CD4-positive, alpha-beta T cell (primary cell): ENCODE data around the gene TCEA2. TPM values are rescaled to one million over a fixed set of nuclear protein-coding genes. Genes with fewer than 3 reads are reported as not detected.
A peak's percentile ranks its signal among the peaks of the same experiment; 100 is the strongest.

ENCODE experiments used
- ATAC-seq: fragments of 200-7000 bp; cut with Tn5 transposase; one replicate; pipeline ENCODE4 v1.10.0; 2022; ENCODE audit warnings: mild to moderate bottlenecking; ENCODE audit not compliant: poor library complexity
- CTCF ChIA-PET: fragments of 350-600 bp; sonication (Branson Sonifier 250); formaldehyde crosslinking; loops from one replicate; lab custom pipeline; 2021; ENCODE audit warnings: antibody characterized with exemption, inconsistent platforms; lab: Charles Lee
- POLR2A ChIA-PET: fragments of 350-600 bp; sonication (Branson Sonifier 250); formaldehyde crosslinking; loops from one replicate; lab custom pipeline; 2021; ENCODE audit warnings: antibody characterized with exemption, inconsistent platforms; lab: Charles Lee
- DNase-seq, 14 experiments: peaks; one replicate each; pipeline ENCODE4 v3.0.0-alpha.2; 2013 to 2020; ENCODE audit warnings: mixed read lengths in 2 of 14
- H3K27ac ChIP-seq, 2 donors: one replicate each; pipeline versions ENCODE4 v1.5.1 to v1.7.0; 2013; ENCODE audit warnings: low read length in 2 of 2, low read depth in 1 of 2, mild to moderate bottlenecking in 1 of 2
- H3K27me3 ChIP-seq, 2 experiments: 1 replicate in 1 of 2; 2 replicates in 1 of 2; pipeline versions ENCODE4 v1.6.1 to v1.7.0; 2013; ENCODE audit warnings: low read length in 2 of 2, control low read depth in 1 of 2, mild to moderate bottlenecking in 1 of 2, moderate library complexity in 1 of 2; ENCODE audit not compliant: insufficient read depth in 2 of 2, control insufficient read depth in 1 of 2
- H3K36me3 ChIP-seq: one replicate; pipeline ENCODE4 v1.6.1; 2013; ENCODE audit warnings: low read length, control low read depth; ENCODE audit not compliant: insufficient read depth
- H3K4me1 ChIP-seq: one replicate; pipeline ENCODE4 v1.6.1; 2013; ENCODE audit warnings: low read length, control low read depth; ENCODE audit not compliant: insufficient read depth
- H3K4me3 ChIP-seq: one replicate; pipeline ENCODE4 v1.5.1; 2013; ENCODE audit warnings: mild to moderate bottlenecking, low read length, moderate library complexity
- H3K9me3 ChIP-seq, 2 experiments: 1 replicate in 1 of 2; 2 replicates in 1 of 2; pipeline versions ENCODE4 v1.6.1 to v1.7.0; 2013; ENCODE audit warnings: low read length in 2 of 2, mild to moderate bottlenecking in 2 of 2, control low read depth in 1 of 2, moderate library complexity in 1 of 2; ENCODE audit not compliant: control insufficient read depth in 1 of 2, insufficient read depth in 1 of 2
- H3K27ac Mint-ChIP-seq: one replicate; pipeline ENCODE4 v1.8.0; 2020; ENCODE audit warnings: mixed read lengths
- H3K27me3 Mint-ChIP-seq: one replicate; pipeline ENCODE4 v1.8.0; 2021; ENCODE audit warnings: mixed read lengths
- H3K36me3 Mint-ChIP-seq: one replicate; pipeline ENCODE4 v1.8.0; 2021; ENCODE audit warnings: low read depth, mixed read lengths
- H3K4me1 Mint-ChIP-seq: one replicate; pipeline ENCODE4 v1.8.0; 2021; ENCODE audit warnings: low read depth, mixed read lengths
- H3K4me3 Mint-ChIP-seq: one replicate; pipeline ENCODE4 v1.8.0; 2020; ENCODE audit warnings: mild to moderate bottlenecking, mixed read lengths
- H3K9me3 Mint-ChIP-seq: one replicate; pipeline ENCODE4 v1.8.0; 2020; ENCODE audit warnings: mixed read lengths
- intact Hi-C, 2 experiments: fragments of 100-400 bp; cut with DNase I in 1 of 2; cut with micrococcal nuclease in 1 of 2; formaldehyde crosslinking; loops; one replicate each; pipeline versions ENCODE4 v1.15.1 to v1.9.0; 2023 to 2025; cut with DNase I, micrococcal nuclease
- total RNA-seq, 174 experiments: library from RNA in 2 of 174; stranded (reverse) in 2 of 174; gene quantifications; one replicate each; pipeline ENCODE4 v1.2.3 and lab custom pipeline; 2021 to 2026
- TF ChIP-seq, protein P1 (sequence below): fragments of 200-600 bp; IDR thresholded peaks from one replicate; pipeline ENCODE4 v1.8.0; 2022; ENCODE audit warnings: antibody characterized with exemption, mild to moderate bottlenecking

Gene TCEA2
- total RNA-seq, 2 experiments from 2014 or later: 28.4 to 29.9 TPM

DNA sequence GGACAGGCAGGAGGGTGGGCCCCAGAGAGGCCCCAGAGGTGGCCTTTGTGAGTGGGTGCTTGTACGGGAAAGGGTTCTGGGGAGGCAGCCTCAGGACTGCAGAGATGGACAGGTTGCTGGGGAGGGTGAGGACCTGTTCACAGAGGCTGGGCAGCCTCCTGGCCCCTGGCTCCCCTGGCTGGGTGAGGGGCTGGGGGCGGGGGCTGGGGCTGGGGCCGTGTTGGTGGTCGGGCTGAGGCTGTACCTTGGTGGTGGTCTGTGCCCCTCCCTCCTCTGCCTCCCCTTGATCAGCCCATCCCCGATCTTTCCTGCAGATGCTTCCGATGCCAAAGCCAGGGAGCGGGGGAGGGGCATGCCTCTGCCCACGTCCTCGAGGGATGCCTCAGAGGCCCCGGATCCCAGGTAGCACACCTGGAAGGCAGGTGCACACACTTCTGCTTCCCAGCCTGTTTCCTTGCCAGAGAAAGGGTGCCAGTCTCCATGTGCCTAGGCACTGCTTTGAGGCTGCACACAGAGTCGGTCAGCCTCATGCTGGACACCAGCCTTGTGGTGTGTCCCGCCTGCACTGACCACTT, 4.8 kb downstream of the TCEA2 start:
- Mint-ChIP-seq H3K4me1 (peaks cover 40% of the 10 kb centered on the region), H3K9me3 (no peaks in the 10 kb centered on the region), H3K36me3 (peaks cover 5% of the 10 kb centered on the region), H3K27ac (peak overlapping the region; percentile 69), H3K27me3 (no peaks in the 10 kb centered on the region), H3K4me3 (no peak overlapping the region)
- no peak for DNase-seq
- Histone ChIP-seq H3K27ac (no peak overlapping the region), H3K36me3 (peaks cover 12% of the 10 kb centered on the region), H3K27me3 (no peaks in the 10 kb centered on the region), H3K4me1 (peaks cover 73% of the 10 kb centered on the region), H3K4me3 (no peak overlapping the region), H3K9me3 (no peaks in the 10 kb centered on the region)
- TF ChIP-seq, protein P1, sequence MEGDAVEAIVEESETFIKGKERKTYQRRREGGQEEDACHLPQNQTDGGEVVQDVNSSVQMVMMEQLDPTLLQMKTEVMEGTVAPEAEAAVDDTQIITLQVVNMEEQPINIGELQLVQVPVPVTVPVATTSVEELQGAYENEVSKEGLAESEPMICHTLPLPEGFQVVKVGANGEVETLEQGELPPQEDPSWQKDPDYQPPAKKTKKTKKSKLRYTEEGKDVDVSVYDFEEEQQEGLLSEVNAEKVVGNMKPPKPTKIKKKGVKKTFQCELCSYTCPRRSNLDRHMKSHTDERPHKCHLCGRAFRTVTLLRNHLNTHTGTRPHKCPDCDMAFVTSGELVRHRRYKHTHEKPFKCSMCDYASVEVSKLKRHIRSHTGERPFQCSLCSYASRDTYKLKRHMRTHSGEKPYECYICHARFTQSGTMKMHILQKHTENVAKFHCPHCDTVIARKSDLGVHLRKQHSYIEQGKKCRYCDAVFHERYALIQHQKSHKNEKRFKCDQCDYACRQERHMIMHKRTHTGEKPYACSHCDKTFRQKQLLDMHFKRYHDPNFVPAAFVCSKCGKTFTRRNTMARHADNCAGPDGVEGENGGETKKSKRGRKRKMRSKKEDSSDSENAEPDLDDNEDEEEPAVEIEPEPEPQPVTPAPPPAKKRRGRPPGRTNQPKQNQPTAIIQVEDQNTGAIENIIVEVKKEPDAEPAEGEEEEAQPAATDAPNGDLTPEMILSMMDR: no peak
- ChIA-PET CTCF (no interaction called here), POLR2A (interaction anchor here (1.8 kb wide), 1 partner anchor 16 kb away, joined by 6 read pairs; the partner anchor contains the start of gene LKAAEAR1)
- intact Hi-C loops: loop anchor here in 1 of 2 experiments (10.0 kb wide), 1 partner anchor 413 kb away; the partner anchor contains the start of genes RTEL1 and STMN3
- ATAC-seq: no peak

GRCh38 chr20:64068386-64069208, 5.6 kb downstream of the TCEA2 start:
- Histone ChIP-seq H3K9me3 (no peaks in the 10 kb centered on the region), H3K27me3 (no peaks in the 10 kb centered on the region), H3K27ac (no peak overlapping the region), H3K4me3 (no peak overlapping the region), H3K36me3 (peaks cover 20% of the 10 kb centered on the region), H3K4me1 (peaks cover 72% of the 10 kb centered on the region)
- H3K4me3 Mint-ChIP-seq: no peak overlapping the region
- TF ChIP-seq, protein P1: no peak
- H3K27ac Mint-ChIP-seq: no peak overlapping the region
- DNase-seq (no peak), ATAC-seq (no peak)
- H3K27me3 Mint-ChIP-seq: no peaks in the 10 kb centered on the region
- no peaks in the 10 kb centered on the region for H3K9me3 Mint-ChIP-seq
- H3K4me1 Mint-ChIP-seq: peaks cover 39% of the 10 kb centered on the region
- ChIA-PET POLR2A (interaction anchor here (1.7 to 1.8 kb wide), 2 partner anchors 9 to 15 kb away, joined by 6 to 7 read pairs; partner anchors contain the start of gene LKAAEAR1), CTCF (interaction anchor here (1.7 kb wide), 1 partner anchor 30 kb away, joined by 10 read pairs; no protein-coding TSS in a partner anchor)
- intact Hi-C loops: loop anchor here in 1 of 2 experiments (10.0 kb wide), 1 partner anchor 414 kb away; the partner anchor contains the start of genes RTEL1 and STMN3
- peaks cover 10% of the 10 kb centered on the region for H3K36me3 Mint-ChIP-seq

GRCh38 chr20:64069209-64069613, 6.2 kb downstream of the TCEA2 start:
- ChIA-PET CTCF (interaction anchor here (0.8 to 1.7 kb wide), 3 partner anchors 9 to 31 kb away, joined by 4 to 10 read pairs (median 5); no protein-coding TSS in a partner anchor), POLR2A (interaction anchor here (1.0 to 1.8 kb wide), 5 partner anchors 8 to 30 kb away, joined by 3 to 7 read pairs (median 5); partner anchors contain the start of genes LKAAEAR1, OPRL1 and RGS19)
- TF ChIP-seq, protein P1: no peak
- Histone ChIP-seq H3K4me3 (no peak overlapping the region), H3K36me3 (peaks cover 26% of the 10 kb centered on the region), H3K27me3 (no peaks in the 10 kb centered on the region), H3K27ac (no peak overlapping the region), H3K4me1 (peaks cover 66% of the 10 kb centered on the region), H3K9me3 (no peaks in the 10 kb centered on the region)
- H3K36me3 Mint-ChIP-seq: peaks cover 14% of the 10 kb centered on the region
- H3K4me1 Mint-ChIP-seq: peaks cover 33% of the 10 kb centered on the region
- H3K27me3 Mint-ChIP-seq: no peaks in the 10 kb centered on the region
- no peak overlapping the region for H3K27ac Mint-ChIP-seq
- H3K9me3 Mint-ChIP-seq: no peaks in the 10 kb centered on the region
- H3K4me3 Mint-ChIP-seq: no peak overlapping the region
- no peak for ATAC-seq
- intact Hi-C loops: loop anchor here in 1 of 2 experiments (10.0 kb wide), 1 partner anchor 414 kb away; the partner anchor contains the start of genes RTEL1 and STMN3
- no peak for DNase-seq
